K562 (cell line): ENCODE results near the gene DMRT2. TPM values are rescaled to one million over a fixed set of nuclear protein-coding genes. Genes with fewer than 3 reads are reported as not detected.

Experiments used
- ATAC-seq: fragments of 200-7000 bp; cut with Tn5 transposase; 3 replicates; pipeline ENCODE4 v1.9.1; 2020; ENCODE audit warnings: moderate library complexity
- BruUV-seq: library from RNA; stranded (reverse); fragments of 400-500 nt; replicated peaks from 2 replicates; lab custom pipeline; 2021; lab: Mats Ljungman, UMichigan
- CTCF ChIA-PET: fragments of 300-600 bp; formaldehyde crosslinking; extraction: SDS; loops from one replicate; lab custom pipeline; 2021; ENCODE audit warnings: low intra/inter-chr PET ratio; lab: Yijun Ruan, JAX
- POLR2A ChIA-PET: fragments of 300-600, 350-650 bp; sonication (Branson Sonifier 250); formaldehyde crosslinking; extraction: SDS; loops from one replicate; lab custom pipeline; 2021; ENCODE audit warnings: antibody characterized with exemption, inconsistent platforms; lab: Yijun Ruan, JAX
- DNase-seq, 4 experiments: peaks; one replicate each; pipeline versions ENCODE4 v3.0.0 to v3.0.0-alpha.2; 2011 to 2018; ENCODE audit warnings: low spot score in 3 of 4, mixed read lengths in 3 of 4; ENCODE audit errors: extremely low read depth in 1 of 4
- FAIRE-seq: peaks from 2 replicates; lab custom pipeline; 2011; peaks lifted over from hg19 to GRCh38; lab: Jason Lieb, UNC
- H2AFZ ChIP-seq: 2 replicates; pipeline ENCODE4 v1.6.0; 2011; ENCODE audit warnings: low read depth, low read length, control low read depth, inconsistent platforms
- H3K27ac ChIP-seq: fragments of 200-600 bp; 3 replicates; pipeline ENCODE4 v1.8.0; 2011; ENCODE audit warnings: low read depth, mild to moderate bottlenecking, control low read depth, inconsistent platforms, low read length, moderate library complexity, mixed read lengths; ENCODE audit errors: extremely low read depth
- H3K27me3 ChIP-seq, 2 experiments: fragments of 300-600 bp in 1 of 2; 2 replicates in 1 of 2; 3 replicates in 1 of 2; pipeline versions ENCODE4 v1.6.0 to v1.8.0; 2011; ENCODE audit warnings: inconsistent platforms in 2 of 2, low read length in 2 of 2, mild to moderate bottlenecking in 1 of 2, mixed read lengths in 1 of 2, moderate library complexity in 1 of 2; ENCODE audit not compliant: control insufficient read depth in 2 of 2, insufficient read depth in 2 of 2
- H3K36me3 ChIP-seq: fragments of 300-600 bp; 3 replicates; pipeline ENCODE4 v1.8.0; 2011; ENCODE audit warnings: mild to moderate bottlenecking, low read length, inconsistent platforms; ENCODE audit not compliant: control insufficient read depth, insufficient read depth
- H3K4me1 ChIP-seq, 2 experiments: fragments of 200-600 bp in 1 of 2; replicated peaks in 1 of 2; 2 replicates in 1 of 2; 3 replicates in 1 of 2; pipeline versions ENCODE4 v1.5.1 to v1.8.0; 2011; ENCODE audit warnings: inconsistent platforms in 2 of 2, low read length in 2 of 2, mild to moderate bottlenecking in 1 of 2, mixed read lengths in 1 of 2, moderate library complexity in 1 of 2; ENCODE audit not compliant: control insufficient read depth in 2 of 2, insufficient read depth in 2 of 2
- H3K4me2 ChIP-seq: 2 replicates; pipeline ENCODE4 v1.6.1; 2011; ENCODE audit warnings: low read length, control low read depth, inconsistent platforms, mixed read lengths; ENCODE audit not compliant: insufficient read depth
- H3K4me3 ChIP-seq: fragments of 200-600 bp; sonication (generic), shearing (Covaris generic); 2 replicates; pipeline ENCODE4 v1.5.1; 2016; ENCODE audit warnings: control low read depth, inconsistent platforms
- H3K79me2 ChIP-seq: fragments of 200-600 bp; 3 replicates; pipeline ENCODE4 v1.8.0; 2011; ENCODE audit warnings: low read length, inconsistent platforms; ENCODE audit not compliant: control insufficient read depth, insufficient read depth
- H3K9ac ChIP-seq, 2 experiments: 2 replicates each; pipeline versions ENCODE4 v1.6.0 to v1.6.1; 2011; ENCODE audit warnings: low read depth in 2 of 2, low read length in 2 of 2, control low read depth in 1 of 2, inconsistent platforms in 1 of 2, mild to moderate bottlenecking in 1 of 2, mixed read lengths in 1 of 2; ENCODE audit not compliant: insufficient read depth in 1 of 2
- H3K9me1 ChIP-seq: one replicate; pipeline ENCODE4 v1.6.0; 2011; ENCODE audit warnings: inconsistent platforms, mild to moderate bottlenecking, low read length, moderate library complexity; ENCODE audit not compliant: control insufficient read depth, insufficient read depth
- H3K9me3 ChIP-seq: replicated peaks from 2 replicates; pipeline ENCODE4 v1.5.1; 2011; ENCODE audit warnings: low read depth, low read length, inconsistent platforms; ENCODE audit not compliant: control insufficient read depth, insufficient read depth
- H4K20me1 ChIP-seq: replicated peaks from 2 replicates; pipeline ENCODE4 v1.6.1; 2011; ENCODE audit warnings: low read length, inconsistent platforms, mixed read lengths; ENCODE audit not compliant: control insufficient read depth, insufficient read depth
- ADNP ChIP-seq: fragments of 200-800 bp; sonication (Bioruptor generic); IDR thresholded peaks from 2 replicates; pipeline ENCODE4 v1.6.1; 2016; ENCODE audit warnings: missing genetic modification characterization, missing compliant biosample characterization
- ARID1B ChIP-seq: fragments of 450-650 bp; IDR thresholded peaks from 2 replicates; pipeline ENCODE4 v1.6.1; 2016; ENCODE audit warnings: antibody characterized with exemption, mild to moderate bottlenecking, inconsistent platforms
- CBFA2T3 ChIP-seq: fragments of 450-650 bp; IDR thresholded peaks from 2 replicates; pipeline ENCODE4 v1.6.1; 2017
- CREB5 ChIP-seq: fragments of 250-450 bp; sonication (Bioruptor Pico); IDR thresholded peaks from 2 replicates; pipeline ENCODE4 v1.5.0; 2020; ENCODE audit warnings: mild to moderate bottlenecking
- FOXA1 ChIP-seq: fragments of 450-650 bp; IDR thresholded peaks from 2 replicates; pipeline ENCODE4 v1.6.1; 2016; ENCODE audit warnings: mild to moderate bottlenecking, borderline replicate concordance
- NEUROD1 ChIP-seq: fragments of 150-350 bp; IDR thresholded peaks from 2 replicates; pipeline ENCODE4 v1.6.1; 2014; ENCODE audit warnings: borderline replicate concordance, low read length, low read depth; ENCODE audit not compliant: partially characterized antibody
- ZFP30 ChIP-seq: fragments of 250-450 bp; sonication (Bioruptor Pico); IDR thresholded peaks from 2 replicates; pipeline ENCODE4 v1.8.0; 2022; ENCODE audit warnings: moderate library complexity, mild to moderate bottlenecking, inconsistent platforms, borderline replicate concordance
- ZNF274 ChIP-seq: IDR thresholded peaks from 2 replicates; pipeline ENCODE4 v1.6.1; 2011; ENCODE audit warnings: low read depth, mild to moderate bottlenecking, low read length, moderate library complexity, borderline replicate concordance
- ZNF324 ChIP-seq: fragments of 250-450 bp; sonication (Bioruptor Pico); IDR thresholded peaks from 2 replicates; pipeline ENCODE4 v1.4.0; 2020; ENCODE audit warnings: mild to moderate bottlenecking
- WGBS: fragments of 100-300 bp; shearing (Covaris generic); methylation state at CpG from one replicate; pipeline ENCODE4 v1.1.6; 2016; ENCODE audit warnings: low coverage, mixed read lengths; ENCODE audit not compliant: insufficient coverage; ENCODE audit errors: missing lambda C conversion rate; 5-methylcytosine and 5-hydroxymethylcytosine counted together
- in situ Hi-C: fragments of 300-500 bp; cut with MboI; formaldehyde crosslinking; loops from 4 replicates; pipeline ENCODE4 v1.15.0; 2018; ENCODE audit warnings: inconsistent platforms, mixed read lengths
- intact Hi-C: fragments of 100-400 bp; cut with micrococcal nuclease; formaldehyde crosslinking; loops from 2 replicates; pipeline ENCODE4 v1.14.2; 2022
- polyA plus RNA-seq, 8 experiments: library from polyadenylated mRNA; depleted of rRNA in 4 of 8; stranded (reverse) in 5 of 8; unstranded in 3 of 8; fragments of >200 nt; fragmentation: Nextera tagmentation in 2 of 8; fragmentation: Illumina TruSeq in 1 of 8; extraction: Ambion mirVana in 2 of 8; extraction: Trizol in 1 of 8; gene quantifications; 2 replicates each; pipeline versions ENCODE4 v1.2.1 to v1.2.3, GENCODE V29; 2011 to 2014; ENCODE audit warnings: inconsistent platforms in 1 of 8, missing spikeins in 1 of 8
- total RNA-seq, 7 experiments: library from RNA; depleted of rRNA in 6 of 7; stranded (reverse); fragments of >200 nt in 6 of 7; fragmentation: Illumina TruSeq in 2 of 7; extraction: Trizol in 2 of 7; gene quantifications; 2 replicates each; pipeline versions ENCODE4 v1.2.1 to v1.2.3, GENCODE V29; 2011 to 2021; ENCODE audit warnings: low replicate concordance in 1 of 7

The DMRT2 gene
- total and polyA plus RNA-seq, 9 of the 15 experiments (the other 6 are each of a cell fraction or from before 2014, with no cell fraction given), result not detected

- no peak for TF ChIP-seq NEUROD1
- TF ChIP-seq ZNF274, result no peak
- no peak overlapping the region for H3K9ac ChIP-seq
- no peak overlapping the region for H3K4me3 ChIP-seq
- ATAC-seq (no peak), DNase-seq (no peak), FAIRE-seq (no peak)
- CTCF ChIA-PET, result no interaction called here
- in situ Hi-C loops, result no loop called here
- H3K9me3 ChIP-seq, result no peaks in the 10 kb centered on the region
- intact Hi-C loops, result no loop called here
- H3K36me3 ChIP-seq, result no peaks in the 10 kb centered on the region
- no peaks in the 10 kb centered on the region for H3K79me2 ChIP-seq
- H3K4me1 ChIP-seq, result no peaks in the 10 kb centered on the region; a peak in 1 of 5 replicates
- 14% methylated on average over 15 of the region's 15 CpGs for WGBS
- BruUV-seq, result no TSS peak
- no peak overlapping the region for H2AFZ ChIP-seq
- H3K27me3 ChIP-seq, result peaks cover 0 to 39% of the 10 kb centered on the region in 2 experiments; a peak in 4 of 5 replicates
- POLR2A ChIA-PET, result no interaction called here
- H4K20me1 ChIP-seq, result no peaks in the 10 kb centered on the region
- H3K27ac ChIP-seq, result no peak overlapping the region
- no peak overlapping the region for H3K4me2 ChIP-seq
- no peaks in the 10 kb centered on the region for H3K9me1 ChIP-seq
Observed at GRCh38 chr9:1048811-1049210, 1.3 kb upstream of the DMRT2 start.

- POLR2A ChIA-PET, result no interaction called here
- H3K4me2 ChIP-seq, result no peak overlapping the region
- in situ Hi-C loops, result no loop called here
- no peak overlapping the region for H2AFZ ChIP-seq
- no peak for TF ChIP-seq ARID1B
- no peak for TF ChIP-seq ZFP30
- TF ChIP-seq ADNP (tag), result no peak
- TF ChIP-seq ZNF324 (CRISPR knock-in tag), result no peak
- no peak for TF ChIP-seq CREB5
- TF ChIP-seq CBFA2T3, result no peak
- TF ChIP-seq FOXA1, result no peak
- TF ChIP-seq, all 486 proteins: peak for 0
- no peak overlapping the region for H3K4me3 ChIP-seq
- ATAC-seq (no peak), FAIRE-seq (no peak), DNase-seq (no peak)
- H3K27ac ChIP-seq, result no peak overlapping the region
- no peaks in the 10 kb centered on the region for H4K20me1 ChIP-seq
- intact Hi-C loops, result no loop called here
- H3K9ac ChIP-seq, result no peak overlapping the region
- CTCF ChIA-PET, result no interaction called here
- BruUV-seq, result no TSS peak
- H3K79me2 ChIP-seq, result no peaks in the 10 kb centered on the region
- no peaks in the 10 kb centered on the region for H3K36me3 ChIP-seq
- H3K4me1 ChIP-seq, result no peaks in the 10 kb centered on the region; a peak in 1 of 5 replicates
- H3K27me3 ChIP-seq, result peaks cover 0 to 39% of the 10 kb centered on the region in 2 experiments; a peak in 4 of 5 replicates
- H3K9me1 ChIP-seq, result no peaks in the 10 kb centered on the region
- WGBS, result 7% methylated on average over 11 of the region's 12 CpGs
- H3K9me3 ChIP-seq, result no peaks in the 10 kb centered on the region
Observed at GRCh38 chr9:1049641-1050040, 516 bp upstream of the DMRT2 start.
